NCI-H1436 (cell line): ENCODE measurements around the gene PCNX3.

Experiments used
- DNase-seq: peaks from one replicate; lab custom pipeline; 2025; lab: John Stamatoyannopoulos, UW

The PCNX3 gene

DNA sequence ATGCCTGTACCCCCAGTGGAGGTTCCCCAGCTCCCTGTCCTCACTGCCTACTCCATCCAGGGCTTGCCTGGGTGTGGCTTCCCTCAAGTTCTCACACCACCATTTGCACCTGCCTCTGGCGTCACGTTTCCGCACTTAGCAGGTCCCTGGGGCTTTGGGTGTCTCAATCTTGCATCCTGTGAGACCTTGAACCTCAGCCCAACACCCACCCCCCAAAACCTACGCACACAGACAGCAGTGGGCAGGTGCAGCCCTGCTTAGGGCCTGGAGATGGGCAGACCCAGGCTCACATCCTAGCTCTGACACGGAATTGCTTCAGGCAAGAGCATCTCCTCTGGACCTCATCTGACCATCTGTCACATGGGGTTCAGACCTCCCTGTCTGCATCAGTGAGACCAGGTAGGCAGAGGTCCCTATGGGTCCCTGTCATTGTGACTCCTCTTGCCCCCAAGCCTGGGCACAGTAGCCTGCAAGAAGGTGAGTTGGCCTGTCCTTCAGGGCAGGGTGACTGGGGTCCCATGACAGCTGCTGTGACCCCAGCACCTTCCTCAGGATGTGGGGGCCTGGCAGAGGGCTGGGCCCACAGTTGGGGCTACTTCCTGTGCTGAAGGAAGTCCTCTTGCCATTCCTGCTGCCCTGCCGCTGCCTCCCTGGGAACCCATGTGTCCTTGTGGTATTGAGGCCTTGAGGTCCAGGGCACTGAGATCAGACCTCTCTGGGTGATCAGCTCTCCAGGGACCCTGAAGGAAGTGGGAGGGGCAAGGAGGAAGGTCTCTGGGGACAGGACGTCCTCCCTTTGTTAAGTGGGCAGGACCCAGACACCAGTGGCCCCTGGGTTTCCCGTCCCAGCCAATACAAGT, 24.3 kb downstream of the PCNX3 start:
- peak; percentile 96 for DNase-seq

DNA sequence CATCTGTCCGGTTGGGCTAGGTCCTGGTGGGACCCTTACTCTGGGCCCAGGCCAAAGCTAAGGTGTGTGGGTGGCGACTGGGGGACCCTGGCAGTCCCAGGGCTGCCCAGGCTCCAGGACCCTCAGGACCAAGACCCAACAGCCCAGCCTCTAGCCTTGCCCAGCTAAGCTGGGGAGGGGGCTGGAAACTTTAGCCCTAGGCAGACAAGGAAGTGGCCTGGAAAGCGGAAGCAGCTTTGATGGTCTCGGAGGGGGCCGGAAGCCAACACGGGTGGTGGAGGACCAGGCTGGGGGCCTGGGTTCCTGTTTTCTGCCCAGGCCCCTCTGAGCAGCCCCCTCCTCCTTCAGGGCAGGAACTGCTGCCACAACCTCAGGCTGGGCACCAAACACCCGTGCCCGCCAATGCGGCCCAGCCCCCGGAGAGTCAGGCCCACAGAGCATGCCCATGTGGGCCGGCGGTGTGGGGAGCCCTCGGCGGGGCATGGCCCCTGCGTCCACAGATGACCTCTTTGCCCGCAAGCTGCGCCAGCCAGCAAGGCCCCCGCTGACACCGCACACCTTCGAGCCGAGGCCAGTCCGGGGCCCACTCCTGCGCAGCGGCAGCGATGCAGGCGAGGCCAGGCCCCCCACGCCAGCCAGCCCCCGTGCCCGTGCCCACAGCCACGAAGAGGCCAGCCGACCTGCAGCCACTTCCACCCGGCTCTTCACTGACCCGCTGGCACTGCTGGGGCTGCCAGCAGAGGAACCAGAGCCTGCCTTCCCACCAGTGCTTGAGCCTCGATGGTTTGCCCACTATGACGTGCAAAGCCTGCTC, 25.1 kb downstream of the PCNX3 start:
- no peak for DNase-seq

DNA sequence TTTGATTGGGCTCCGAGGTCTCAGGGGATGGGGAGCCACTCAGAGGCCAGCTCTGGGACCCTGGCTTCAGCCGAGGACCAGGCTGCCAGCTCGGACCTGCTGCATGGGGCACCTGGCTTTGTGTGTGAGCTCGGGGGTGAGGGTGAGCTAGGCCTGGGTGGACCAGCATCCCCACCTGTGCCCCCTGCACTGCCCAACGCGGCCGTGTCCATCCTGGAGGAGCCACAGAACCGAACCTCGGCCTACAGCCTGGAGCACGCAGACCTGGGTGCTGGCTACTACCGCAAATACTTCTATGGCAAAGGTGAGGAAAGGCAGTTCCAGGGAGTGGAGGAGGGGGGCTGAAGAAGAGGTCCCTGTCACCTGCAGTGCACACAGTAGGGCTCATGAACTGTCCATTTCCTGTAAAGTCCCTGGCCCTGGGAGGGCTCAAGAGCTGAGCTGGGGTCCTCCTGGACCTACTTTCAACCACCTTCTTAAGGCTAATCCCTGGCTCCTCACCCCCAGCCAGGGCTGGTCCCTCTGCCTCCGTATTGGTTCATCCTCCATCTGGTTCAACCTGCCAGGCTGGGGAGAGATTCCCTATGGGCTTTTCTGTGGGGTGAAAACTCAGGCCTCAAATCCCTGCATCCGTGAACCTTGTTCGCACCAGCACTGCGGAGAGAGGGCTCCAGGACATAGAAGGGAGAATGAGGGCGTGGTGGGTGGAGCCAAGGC, 25.9 kb downstream of the PCNX3 start:
- no peak for DNase-seq

DNA sequence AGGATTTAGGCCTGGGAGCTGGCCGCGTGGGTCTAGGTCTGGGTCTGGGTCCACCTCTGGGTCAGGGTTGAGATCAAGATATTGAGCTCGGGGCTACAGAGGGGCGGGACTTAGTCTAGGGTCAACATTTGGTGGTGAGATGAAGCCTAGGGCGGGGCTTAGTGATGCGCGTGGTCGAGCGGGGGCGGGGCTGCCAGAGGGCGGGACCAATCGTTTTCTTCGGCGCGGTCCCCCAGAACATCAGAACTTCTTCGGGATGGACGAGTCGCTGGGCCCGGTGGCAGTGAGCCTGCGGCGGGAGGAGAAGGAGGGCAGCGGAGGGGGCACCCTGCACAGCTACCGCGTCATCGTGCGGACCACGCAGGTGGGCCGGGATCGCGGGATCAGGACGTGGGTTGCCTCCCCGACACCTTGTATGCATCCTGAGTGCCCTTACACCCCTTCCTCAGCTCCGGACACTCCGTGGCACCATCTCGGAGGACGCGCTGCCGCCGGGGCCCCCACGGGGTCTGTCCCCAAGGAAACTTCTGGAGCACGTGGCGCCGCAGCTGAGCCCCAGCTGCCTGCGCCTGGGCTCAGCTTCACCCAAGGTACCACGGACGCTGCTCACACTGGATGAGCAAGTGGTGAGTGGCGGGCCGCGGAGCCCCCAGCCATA, 26.6 kb downstream of the PCNX3 start:
- no peak for DNase-seq

DNA sequence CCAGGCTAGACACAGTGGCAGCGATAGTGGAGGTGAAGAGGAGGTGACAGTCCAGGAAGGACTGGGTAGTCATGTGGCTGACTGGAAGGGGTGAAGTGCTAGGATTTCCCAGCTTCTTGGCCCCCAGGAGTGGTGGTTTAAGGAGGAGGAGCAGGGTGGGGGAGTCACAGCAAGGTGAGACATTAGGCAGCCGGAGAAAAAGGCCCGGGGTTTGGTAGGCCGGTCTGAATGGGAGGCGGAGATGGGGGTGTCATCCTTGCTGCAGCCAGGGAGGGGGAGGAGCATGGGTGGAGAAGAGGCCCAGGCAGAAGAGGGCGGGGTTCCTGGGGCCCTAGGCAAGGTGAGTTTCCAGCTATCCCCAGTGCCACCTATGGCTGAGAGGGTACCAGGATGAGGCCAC, 28.4 kb downstream of the PCNX3 start:
- no peak for DNase-seq

DNA sequence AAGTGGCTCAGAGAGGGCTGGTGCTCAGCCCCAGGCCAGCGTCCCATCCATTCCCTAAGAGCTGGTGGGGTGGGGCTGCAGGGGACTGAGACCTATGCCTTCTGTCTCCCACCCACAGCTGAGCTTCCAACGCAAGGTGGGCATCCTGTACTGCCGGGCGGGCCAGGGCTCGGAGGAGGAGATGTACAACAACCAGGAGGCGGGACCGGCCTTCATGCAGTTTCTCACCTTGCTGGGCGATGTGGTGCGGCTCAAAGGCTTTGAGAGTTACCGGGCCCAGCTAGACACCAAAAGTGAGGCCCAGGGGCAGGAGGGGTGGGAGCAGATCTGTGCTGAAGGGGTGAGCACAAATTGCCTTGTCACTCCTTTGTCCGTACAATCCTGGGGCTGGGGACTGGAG, 29.3 kb downstream of the PCNX3 start:
- DNase-seq, result no peak

DNA sequence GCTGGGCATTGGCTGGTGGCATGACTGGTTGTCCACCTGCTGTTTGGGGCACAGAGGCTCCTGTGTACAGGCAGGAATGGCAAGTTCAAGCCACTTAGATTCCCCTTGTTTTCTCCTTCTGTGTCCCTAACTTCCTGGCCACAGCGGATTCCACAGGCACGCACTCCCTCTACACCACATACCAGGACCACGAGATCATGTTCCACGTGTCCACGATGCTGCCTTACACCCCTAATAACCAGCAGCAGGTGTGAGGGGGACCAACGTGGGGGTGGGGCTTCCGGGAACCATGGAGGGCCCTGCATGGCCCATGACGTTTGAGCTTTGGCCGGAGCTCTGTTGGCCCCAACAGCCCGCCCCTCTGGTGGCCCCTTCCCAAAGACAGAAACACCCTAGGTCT, 30.1 kb downstream of the PCNX3 start:
- DNase-seq, result no peak

DNA sequence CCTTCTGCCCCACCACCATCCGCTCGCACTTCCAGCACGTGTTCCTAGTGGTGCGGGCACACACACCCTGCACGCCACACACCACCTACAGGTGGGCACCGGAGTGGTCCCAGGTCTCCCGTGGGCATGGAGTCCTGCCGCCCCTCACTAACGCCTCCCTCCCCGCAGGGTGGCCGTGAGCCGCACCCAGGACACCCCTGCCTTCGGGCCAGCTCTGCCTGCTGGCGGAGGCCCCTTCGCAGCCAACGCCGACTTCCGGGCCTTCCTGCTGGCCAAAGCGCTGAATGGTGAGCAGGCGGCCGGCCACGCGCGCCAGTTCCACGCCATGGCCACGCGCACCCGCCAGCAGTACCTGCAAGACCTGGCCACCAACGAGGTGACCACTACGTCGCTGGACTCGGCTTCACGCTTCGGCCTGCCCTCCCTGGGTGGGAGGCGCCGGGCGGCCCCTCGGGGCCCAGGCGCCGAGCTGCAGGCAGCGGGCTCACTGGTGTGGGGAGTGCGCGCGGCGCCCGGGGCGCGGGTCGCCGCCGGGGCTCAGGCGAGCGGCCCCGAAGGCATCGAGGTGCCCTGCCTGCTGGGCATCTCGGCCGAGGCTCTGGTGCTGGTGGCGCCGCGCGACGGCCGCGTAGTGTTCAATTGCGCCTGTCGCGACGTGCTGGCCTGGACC, 30.8 kb downstream of the PCNX3 start:
- no peak for DNase-seq

DNA sequence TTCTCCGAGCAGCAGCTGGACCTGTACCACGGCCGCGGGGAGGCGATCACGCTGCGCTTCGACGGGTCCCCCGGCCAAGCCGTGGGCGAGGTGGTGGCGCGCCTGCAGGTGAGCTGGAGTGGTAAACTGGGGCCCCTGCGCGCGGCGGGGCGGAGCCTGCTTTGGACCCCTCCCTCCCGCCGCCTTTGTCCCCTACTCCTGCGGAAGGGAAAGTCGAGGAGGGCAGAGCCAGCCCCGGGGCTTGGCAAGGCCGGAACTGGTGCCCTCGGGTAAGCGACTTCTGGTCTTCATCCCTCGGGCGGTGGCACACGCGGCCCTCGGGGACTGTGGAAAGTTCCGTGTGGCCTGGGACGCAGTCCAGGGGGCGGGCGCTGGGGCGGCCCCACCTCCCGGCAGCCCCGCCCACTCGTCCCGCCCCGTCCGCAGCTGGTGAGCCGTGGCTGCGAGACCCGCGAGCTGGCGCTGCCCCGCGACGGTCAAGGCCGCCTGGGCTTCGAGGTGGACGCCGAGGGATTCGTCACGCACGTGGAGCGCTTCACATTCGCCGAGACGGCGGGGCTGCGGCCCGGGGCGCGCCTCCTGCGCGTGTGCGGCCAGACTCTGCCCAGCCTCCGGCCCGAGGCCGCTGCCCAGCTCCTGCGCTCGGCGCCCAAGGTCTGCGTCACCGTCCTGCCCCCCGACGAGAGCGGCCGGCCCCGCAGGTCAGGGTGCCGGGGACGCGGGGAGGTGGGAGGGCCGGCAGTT, 31.6 kb downstream of the PCNX3 start:
- no peak for DNase-seq

DNA sequence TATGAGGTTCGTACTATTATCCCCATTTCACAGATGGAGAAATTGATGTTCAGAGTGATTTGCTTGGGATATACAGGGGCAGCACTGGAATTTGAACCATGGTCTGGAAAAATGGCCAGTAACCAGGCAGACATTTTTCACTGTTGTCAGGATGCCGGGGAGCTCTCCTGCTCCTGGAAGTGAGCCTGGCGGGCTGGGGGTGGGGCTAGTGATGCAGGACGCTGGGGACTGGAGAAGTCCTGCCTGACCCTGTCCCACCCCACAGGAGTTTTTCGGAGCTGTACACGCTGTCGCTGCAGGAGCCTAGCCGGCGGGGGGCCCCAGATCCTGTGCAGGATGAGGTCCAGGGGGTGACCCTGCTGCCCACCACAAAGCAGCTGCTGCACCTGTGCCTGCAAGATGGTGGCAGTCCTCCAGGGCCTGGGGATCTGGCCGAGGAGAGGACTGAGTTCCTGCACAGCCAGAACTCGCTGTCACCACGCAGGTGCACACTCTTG, 33.5 kb downstream of the PCNX3 start:
- no peak for DNase-seq

DNA sequence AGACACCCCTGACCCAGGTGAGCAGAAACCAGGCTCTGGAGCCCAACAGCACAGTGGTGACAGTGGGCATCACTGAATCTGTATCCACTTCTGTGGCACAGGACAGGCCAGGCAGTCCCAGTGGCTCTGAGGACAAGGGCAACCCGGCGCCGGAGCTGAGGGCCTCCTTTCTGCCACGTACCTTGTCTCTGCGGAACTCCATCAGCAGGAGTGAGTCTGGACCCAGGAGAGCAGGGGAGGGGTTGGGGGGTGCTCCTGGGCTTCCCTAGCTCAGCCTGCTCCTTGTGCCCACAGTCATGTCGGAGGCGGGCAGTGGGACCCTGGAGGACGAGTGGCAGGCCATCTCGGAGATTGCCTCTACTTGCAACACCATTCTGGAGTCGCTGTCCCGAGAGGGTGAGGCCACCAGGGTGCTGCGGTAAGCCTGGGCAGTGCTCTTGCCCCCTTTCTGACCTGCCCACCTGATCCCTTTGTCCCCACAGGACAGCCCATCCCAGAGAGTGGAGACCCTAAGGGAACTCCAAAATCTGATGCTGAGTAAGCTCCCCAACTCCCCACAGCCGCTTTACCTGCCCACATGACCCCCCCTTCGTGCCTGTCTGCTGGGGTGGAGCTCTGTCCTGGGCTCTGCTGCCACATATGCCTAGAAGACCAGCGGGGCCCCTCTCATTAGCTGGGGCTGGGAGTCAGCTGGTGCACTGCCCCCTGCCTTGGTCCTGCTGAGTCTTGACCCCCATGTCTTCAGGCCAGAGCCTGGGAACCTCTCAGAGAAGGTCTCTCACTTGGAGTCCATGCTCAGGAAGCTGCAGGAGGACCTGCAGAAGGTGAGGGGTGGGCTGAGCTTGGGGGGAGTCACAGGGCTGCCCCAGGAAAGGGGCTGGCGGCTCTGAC, 34.3 kb downstream of the PCNX3 start:
- no peak for DNase-seq

DNA sequence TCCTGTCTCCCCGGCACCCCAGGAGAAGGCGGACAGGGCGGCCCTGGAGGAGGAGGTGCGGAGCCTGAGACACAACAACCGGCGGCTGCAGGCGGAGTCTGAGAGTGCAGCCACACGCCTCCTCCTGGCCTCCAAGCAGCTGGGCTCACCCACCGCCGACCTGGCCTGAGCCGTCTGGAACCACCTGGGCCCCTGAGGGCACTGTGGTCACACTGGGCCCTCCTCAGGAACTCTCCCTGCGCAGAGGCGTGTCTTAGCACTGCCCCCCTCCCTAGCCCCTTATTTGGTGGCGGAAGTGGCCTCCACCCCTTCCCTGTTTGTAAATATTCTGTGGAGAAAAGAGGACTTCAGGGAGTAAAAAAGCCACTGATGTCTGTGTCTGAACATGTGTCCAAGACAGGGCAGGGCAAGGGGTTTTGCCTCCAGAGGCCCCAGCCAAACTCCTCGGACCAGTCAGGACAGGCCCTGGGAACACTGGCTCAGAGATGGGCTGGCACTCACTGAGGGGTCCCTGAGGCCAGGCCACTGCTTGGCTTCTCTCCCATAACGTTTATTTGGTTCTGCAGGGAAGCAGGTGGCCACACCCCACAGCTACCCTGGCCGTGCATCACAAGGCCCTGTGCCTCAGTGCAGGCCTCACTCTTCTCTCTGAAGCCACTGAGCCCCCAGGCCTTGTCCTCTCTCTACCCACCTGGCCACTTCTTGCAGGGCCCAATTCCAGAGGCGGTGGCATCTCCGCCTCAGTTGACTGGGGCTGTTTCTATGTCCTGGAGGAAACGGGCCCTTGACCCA, 35.2 kb downstream of the PCNX3 start:
- DNase-seq, result no peak

DNA sequence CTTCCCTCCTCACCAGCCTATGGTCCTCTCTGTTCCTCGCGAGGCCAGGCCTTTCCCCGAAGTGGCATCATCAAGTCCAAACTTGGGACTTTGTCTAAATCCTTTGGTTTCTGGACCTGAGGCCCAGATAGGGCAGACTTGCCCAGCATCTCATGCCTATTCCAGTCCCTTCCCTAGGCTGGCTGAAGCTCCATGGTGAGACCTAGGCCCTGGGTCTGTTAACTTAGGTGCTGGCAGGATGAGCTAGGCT, 35.7 kb downstream of the PCNX3 start:
- no peak for DNase-seq

DNA sequence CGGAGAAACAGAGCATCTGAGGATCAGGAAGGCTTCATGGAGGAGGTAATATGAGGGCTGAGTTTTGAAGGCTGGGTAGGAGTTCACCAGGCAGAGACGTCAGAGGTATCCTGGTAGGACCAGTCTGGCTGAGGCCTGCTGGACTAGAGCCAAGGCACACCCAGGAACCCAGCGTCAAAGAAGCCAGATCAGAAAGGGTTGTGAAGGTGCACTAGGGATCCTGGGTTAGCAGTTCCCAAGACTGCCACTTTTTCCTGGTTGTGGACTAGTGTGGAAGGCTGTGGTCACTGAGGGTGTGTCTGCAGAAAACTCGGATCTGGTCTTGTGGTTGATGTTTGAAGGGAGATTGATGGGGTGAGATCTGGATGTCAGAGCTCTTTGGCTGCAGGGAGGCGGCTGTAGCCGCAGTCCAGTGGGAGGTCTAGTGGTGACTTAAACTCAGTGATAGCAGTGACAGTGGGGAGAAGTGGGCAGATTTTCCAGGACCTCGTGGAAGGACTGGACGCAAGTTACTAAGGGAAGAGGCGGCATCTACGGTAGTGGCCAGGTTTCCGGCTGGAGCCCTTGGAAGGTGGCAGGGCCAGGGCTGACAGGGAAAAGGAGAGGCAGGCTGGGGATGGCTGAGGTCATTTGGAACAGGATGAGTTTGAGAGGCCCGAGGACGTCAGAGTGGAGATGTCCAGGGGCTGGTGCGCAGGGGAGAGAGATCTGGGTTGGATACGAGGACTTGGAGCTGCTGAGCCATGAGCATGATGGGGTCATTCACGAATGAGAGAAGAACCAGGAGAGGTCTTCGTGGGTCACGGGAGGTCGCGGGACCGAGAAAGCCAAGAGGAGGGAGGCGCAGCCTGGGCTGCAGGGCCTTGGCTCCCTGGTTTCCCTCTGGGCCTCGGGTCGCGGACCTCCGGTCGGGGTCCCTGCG, 36.3 kb downstream of the PCNX3 start:
- no peak for DNase-seq

DNA sequence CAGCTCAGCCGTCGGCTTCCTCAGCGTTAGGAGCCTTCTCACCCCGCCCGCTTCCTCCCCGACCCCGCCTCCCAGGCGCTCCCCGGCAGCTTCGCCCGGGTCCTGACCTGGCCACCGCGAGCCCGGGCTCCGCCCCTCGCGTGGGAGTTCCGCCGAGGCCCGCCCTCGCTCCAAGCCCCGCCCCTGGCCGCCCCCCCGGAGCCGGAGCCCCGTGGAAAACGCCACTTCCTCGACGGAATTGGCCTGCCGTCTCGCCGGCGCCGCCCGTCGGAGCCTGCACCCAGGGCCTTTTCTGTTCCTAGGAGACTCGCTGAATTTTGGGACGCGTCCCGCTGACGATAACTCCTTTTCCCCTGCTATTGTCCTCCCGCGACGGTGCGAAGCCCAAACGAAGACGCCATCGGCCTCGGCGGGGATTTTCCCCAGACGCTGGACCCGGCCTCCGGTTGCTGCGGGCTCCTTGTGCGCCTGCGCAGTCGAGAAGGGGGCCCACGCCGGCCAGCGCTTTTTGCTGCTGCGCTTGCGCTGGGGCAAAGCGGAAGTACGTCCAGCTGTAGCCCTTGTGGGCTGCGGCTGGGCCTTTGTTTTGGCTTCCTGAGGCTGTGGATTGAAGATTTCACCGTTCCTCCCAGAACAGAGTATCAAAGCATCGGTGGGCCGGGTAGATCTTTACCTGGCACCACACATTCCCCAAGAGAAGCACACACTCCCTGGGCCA, 37.1 kb downstream of the PCNX3 start:
- peak; percentile 86 for DNase-seq

DNA sequence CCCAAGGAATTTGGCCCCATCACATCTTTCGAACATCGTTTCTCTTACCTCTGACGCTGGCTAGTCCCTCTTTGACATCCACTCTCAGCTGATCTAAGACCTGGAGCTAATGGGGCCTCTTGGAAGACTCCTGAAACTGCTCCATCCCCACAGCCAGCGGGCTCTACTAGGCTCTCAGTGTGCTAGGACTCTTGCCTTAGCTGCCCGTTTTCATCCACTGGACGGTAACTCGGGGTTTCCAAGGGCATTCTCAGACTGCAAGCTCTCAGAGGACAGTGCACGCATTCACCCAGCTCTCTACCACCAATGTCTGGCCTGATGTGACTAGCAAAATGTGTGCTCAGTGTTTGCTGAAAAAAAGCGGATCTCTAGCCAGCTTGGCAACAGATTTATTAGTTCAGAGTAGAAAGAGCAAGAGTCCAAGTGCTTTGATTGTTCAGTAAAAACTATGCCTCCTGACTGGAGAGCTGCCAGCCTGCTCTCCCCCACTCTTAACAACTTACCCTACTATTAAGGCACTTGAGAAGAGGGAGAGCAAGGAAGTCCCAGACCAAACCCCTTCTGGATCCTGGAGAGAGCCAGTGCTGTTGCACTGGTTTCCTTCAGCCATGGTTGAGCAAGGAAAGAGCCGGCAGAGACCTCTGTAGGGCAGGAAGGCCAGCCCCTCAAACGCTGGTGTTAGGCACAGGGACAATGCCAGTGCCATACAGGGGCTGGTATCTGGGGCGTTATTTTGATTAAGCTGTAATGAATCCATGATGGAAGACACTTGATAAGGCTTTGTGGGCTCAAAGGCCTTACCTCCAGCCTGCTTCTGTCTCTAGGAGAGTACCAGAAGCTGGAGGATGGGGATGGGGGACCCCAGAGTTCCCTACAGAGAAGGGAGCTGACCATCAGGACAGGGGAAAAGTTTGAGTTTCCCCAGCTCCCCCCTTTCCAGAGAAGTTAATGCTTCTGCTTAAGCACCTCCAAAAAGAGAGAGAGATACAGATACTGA, 38.0 kb downstream of the PCNX3 start:
- no peak for DNase-seq
